PC-3 (cell line): Measurements from ENCODE around the gene DIP2A. TPM values are rescaled to one million over a fixed set of nuclear protein-coding genes. Genes with fewer than 3 reads are reported as not detected.

Source experiments
- ATAC-seq: fragments of 200-7000 bp; cut with Tn5 transposase; 2 replicates; pipeline ENCODE4 v1.9.1; 2020; ENCODE audit warnings: mild to moderate bottlenecking, moderate library complexity
- BruUV-seq: library from RNA; stranded (reverse); fragments of 400-500 nt; replicated peaks from 2 replicates; lab custom pipeline; 2021; lab: Mats Ljungman, UMichigan
- CTCF ChIA-PET: fragments of 300-600 bp; sonication (Branson Sonifier 250); formaldehyde crosslinking; loops from one replicate; lab custom pipeline; 2022; ENCODE audit warnings: antibody characterized with exemption; lab: Charles Lee
- POLR2A ChIA-PET: fragments of 300-600 bp; sonication (Branson Sonifier 250); formaldehyde crosslinking; loops from one replicate; lab custom pipeline; 2022; ENCODE audit warnings: antibody characterized with exemption; ENCODE audit not compliant: unreplicated experiment; lab: Charles Lee
- DNase-seq: peaks from one replicate; pipeline ENCODE4 v3.0.0-alpha.2; 2015
- H2AFZ ChIP-seq: fragments of 300-600 bp; sonication (generic); 2 replicates; pipeline ENCODE4 v1.6.0; 2016; ENCODE audit warnings: antibody characterized with exemption, low read length
- H3F3A ChIP-seq: fragments of 300-600 bp; sonication (generic); one replicate; pipeline ENCODE4 v1.6.0; 2017; ENCODE audit warnings: antibody characterized with exemption, low read length, control low read depth, mild to moderate bottlenecking; ENCODE audit not compliant: unreplicated experiment
- H3K27ac ChIP-seq: fragments of 300-600 bp; sonication (generic); 2 replicates; pipeline ENCODE4 v1.5.1; 2016; ENCODE audit warnings: mild to moderate bottlenecking, low read length
- H3K27me3 ChIP-seq: fragments of 300-600 bp; sonication (generic); 2 replicates; pipeline ENCODE4 v1.6.1; 2016; ENCODE audit warnings: low read length, mixed read lengths
- H3K36me3 ChIP-seq: fragments of 300-600 bp; sonication (generic); 2 replicates; pipeline ENCODE4 v1.6.1; 2016; ENCODE audit warnings: low read depth, mixed run types, low read length, mixed read lengths
- H3K4me1 ChIP-seq: fragments of 300-600 bp; sonication (generic); 2 replicates; pipeline ENCODE4 v1.5.1; 2016; ENCODE audit warnings: low read length; ENCODE audit not compliant: insufficient read depth
- H3K4me2 ChIP-seq: fragments of 300-600 bp; sonication (generic); 2 replicates; pipeline ENCODE4 v1.6.0; 2016; ENCODE audit warnings: low read length
- H3K4me3 ChIP-seq: fragments of 300-600 bp; sonication (generic); 2 replicates; pipeline ENCODE4 v1.5.1; 2016; ENCODE audit warnings: mild to moderate bottlenecking, low read length, mixed read lengths
- H3K79me2 ChIP-seq: fragments of 300-600 bp; sonication (generic); 2 replicates; pipeline ENCODE4 v1.6.1; 2017; ENCODE audit warnings: low read length, mixed read lengths
- H3K9ac ChIP-seq: fragments of 300-600 bp; sonication (generic); 2 replicates; pipeline ENCODE4 v1.6.0; 2016; ENCODE audit warnings: mild to moderate bottlenecking, low read length
- H3K9me2 ChIP-seq: fragments of 300-600 bp; sonication (generic); replicated peaks from 2 replicates; pipeline ENCODE4 v1.6.1; 2016; ENCODE audit warnings: mixed run types, low read length, mixed read lengths
- H3K9me3 ChIP-seq: fragments of 300-600 bp; sonication (generic); 2 replicates; pipeline ENCODE4 v1.6.1; 2016; ENCODE audit warnings: low read length, mixed read lengths
- H4K20me1 ChIP-seq: fragments of 300-600 bp; sonication (generic); 2 replicates; pipeline ENCODE4 v1.6.1; 2016; ENCODE audit warnings: low read length, mixed read lengths
- EZH2 ChIP-seq: fragments of 300-600 bp; sonication (generic); IDR thresholded peaks from one replicate; pipeline ENCODE4 v1.6.1; 2017; ENCODE audit warnings: antibody characterized with exemption, mild to moderate bottlenecking, low read length; ENCODE audit not compliant: unreplicated experiment
- EZH2phosphoT487 ChIP-seq: fragments of 300-600 bp; sonication (generic); IDR thresholded peaks from 2 replicates; pipeline ENCODE4 v1.6.1; 2018; ENCODE audit warnings: mild to moderate bottlenecking, antibody characterized with exemption, low read length, borderline replicate concordance
- intact Hi-C: fragments of 100-400 bp; cut with micrococcal nuclease; formaldehyde crosslinking; loops from 2 replicates; pipeline ENCODE4 v1.9.0; 2023
- total RNA-seq: library from RNA; depleted of rRNA; stranded (reverse); fragments of >200 nt; gene quantifications from 2 replicates; pipeline ENCODE4 v1.2.3, GENCODE V29; 2014
- TF ChIP-seq, protein P1 (sequence below): fragments of 300-600 bp; sonication (generic); conservative IDR thresholded peaks from 2 replicates; pipeline ENCODE4 v1.5.1; 2017; ENCODE audit warnings: antibody characterized with exemption, low read depth, mild to moderate bottlenecking, low read length

Gene DIP2A
- total RNA-seq, 1 experiment from 2014 or later: 23.7 TPM

GRCh38 chr21:46546799-46547198 lies 88.1 kb downstream of the DIP2A start:
- DNase-seq: no peak
- no peak overlapping the region for H3K4me2 ChIP-seq
- ChIA-PET POLR2A (interaction anchor here (0.5 kb wide), 1 partner anchor 88 kb away, joined by 3 read pairs; no protein-coding TSS in a partner anchor), CTCF (no interaction called here)
- H4K20me1 ChIP-seq: no peaks in the 10 kb centered on the region
- no peaks in the 10 kb centered on the region for H3K4me1 ChIP-seq
- H3F3A ChIP-seq: no peaks in the 10 kb centered on the region
- H3K79me2 ChIP-seq: no peaks in the 10 kb centered on the region
- peaks cover 25% of the 10 kb centered on the region; the same call in 1 of the 2 replicates for H3K36me3 ChIP-seq
- no peak overlapping the region for H2AFZ ChIP-seq
- no peak for ATAC-seq
- no peaks in the 10 kb centered on the region for H3K27me3 ChIP-seq
- H3K27ac ChIP-seq: no peak overlapping the region
- TF ChIP-seq EZH2 (no peak), EZH2phosphoT487 (no peak)
- TF ChIP-seq, protein P1, sequence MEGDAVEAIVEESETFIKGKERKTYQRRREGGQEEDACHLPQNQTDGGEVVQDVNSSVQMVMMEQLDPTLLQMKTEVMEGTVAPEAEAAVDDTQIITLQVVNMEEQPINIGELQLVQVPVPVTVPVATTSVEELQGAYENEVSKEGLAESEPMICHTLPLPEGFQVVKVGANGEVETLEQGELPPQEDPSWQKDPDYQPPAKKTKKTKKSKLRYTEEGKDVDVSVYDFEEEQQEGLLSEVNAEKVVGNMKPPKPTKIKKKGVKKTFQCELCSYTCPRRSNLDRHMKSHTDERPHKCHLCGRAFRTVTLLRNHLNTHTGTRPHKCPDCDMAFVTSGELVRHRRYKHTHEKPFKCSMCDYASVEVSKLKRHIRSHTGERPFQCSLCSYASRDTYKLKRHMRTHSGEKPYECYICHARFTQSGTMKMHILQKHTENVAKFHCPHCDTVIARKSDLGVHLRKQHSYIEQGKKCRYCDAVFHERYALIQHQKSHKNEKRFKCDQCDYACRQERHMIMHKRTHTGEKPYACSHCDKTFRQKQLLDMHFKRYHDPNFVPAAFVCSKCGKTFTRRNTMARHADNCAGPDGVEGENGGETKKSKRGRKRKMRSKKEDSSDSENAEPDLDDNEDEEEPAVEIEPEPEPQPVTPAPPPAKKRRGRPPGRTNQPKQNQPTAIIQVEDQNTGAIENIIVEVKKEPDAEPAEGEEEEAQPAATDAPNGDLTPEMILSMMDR: no peak
- no TSS peak for BruUV-seq
- no peaks in the 10 kb centered on the region for H3K9me3 ChIP-seq
- intact Hi-C loops: no loop called here
- H3K9me2 ChIP-seq: no peaks in the 10 kb centered on the region
- no peak overlapping the region for H3K9ac ChIP-seq
- H3K4me3 ChIP-seq: no peak overlapping the region

GRCh38 chr21:46549650-46550049 lies 91.0 kb downstream of the DIP2A start:
- no TSS peak for BruUV-seq
- ChIA-PET CTCF (no interaction called here), POLR2A (no interaction called here)

More at GRCh38 chr21:46549650-46550049, 91.0 kb downstream of the DIP2A start:
- H3K9me3 ChIP-seq: no peaks in the 10 kb centered on the region
- no peaks in the 10 kb centered on the region for H4K20me1 ChIP-seq
- no peak overlapping the region for H3K27ac ChIP-seq
- intact Hi-C loops: no loop called here
- no peaks in the 10 kb centered on the region for H3F3A ChIP-seq
- no peak for DNase-seq
- no peak overlapping the region for H3K4me2 ChIP-seq
- no peaks in the 10 kb centered on the region for H3K9me2 ChIP-seq
- H3K4me1 ChIP-seq: no peaks in the 10 kb centered on the region
- H2AFZ ChIP-seq: no peak overlapping the region
- H3K9ac ChIP-seq: no peak overlapping the region
- no peaks in the 10 kb centered on the region for H3K27me3 ChIP-seq
- TF ChIP-seq, protein P1: no peak
- TF ChIP-seq EZH2: no peak
- no peak for TF ChIP-seq EZH2phosphoT487
- ATAC-seq: no peak
- H3K79me2 ChIP-seq: no peaks in the 10 kb centered on the region
- peaks cover 23% of the 10 kb centered on the region for H3K36me3 ChIP-seq
- H3K4me3 ChIP-seq: no peak overlapping the region
